ENCODE measurements around the gene AUNIP. TPM values are rescaled to one million over a fixed set of nuclear protein-coding genes. Genes with fewer than 3 reads are reported as not detected.
A peak's percentile ranks its signal among the peaks of the same experiment; 100 is the strongest.

AUNIP gene
- total RNA-seq, 1 experiment from 2014 or later = 7.7 TPM

DNA sequence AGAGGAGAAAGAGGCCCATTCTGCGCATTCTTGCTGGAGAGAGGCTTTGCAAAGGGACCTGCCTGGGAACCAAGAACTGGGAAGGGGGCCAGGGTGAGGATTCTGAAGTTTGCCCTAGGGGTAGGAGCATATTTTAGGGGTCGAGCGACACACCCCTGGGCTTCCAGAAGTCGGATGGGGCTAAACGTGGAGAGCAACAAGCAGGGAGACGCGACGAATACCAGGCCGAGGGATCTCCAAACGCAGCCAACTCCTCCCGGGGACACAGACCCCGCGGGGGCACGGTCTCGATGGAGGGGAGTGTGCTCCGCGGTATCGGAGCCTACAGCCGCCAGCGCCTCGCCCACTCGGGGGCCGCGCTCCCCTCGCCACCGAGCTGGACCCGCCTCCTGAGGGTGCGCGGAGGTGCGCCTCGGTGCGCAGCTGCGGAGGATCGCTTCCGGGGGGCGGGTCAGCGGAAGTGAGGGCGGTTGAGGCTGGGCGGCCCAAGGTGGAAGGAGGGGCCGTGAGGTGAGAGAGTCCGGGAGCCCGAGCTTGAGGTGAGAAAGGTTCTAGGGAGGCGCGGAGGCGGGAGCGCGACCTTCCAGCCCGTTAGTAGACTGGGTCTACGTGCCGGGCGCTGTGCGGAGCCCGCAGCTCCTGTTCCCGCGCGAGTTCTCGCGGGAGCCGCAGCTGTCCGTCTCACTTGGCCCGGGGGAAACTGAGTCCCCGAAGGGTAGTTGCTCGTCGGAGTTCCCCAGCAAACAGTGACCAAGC is 39.6 kb downstream of the AUNIP start, which contains the start of gene MTFR1L:
TSS of gene MTFR1L (plus strand) at position 464 of the 756 bp plus-strand sequence. CDS start 3,151 bp downstream, outside the sequence.
- peak within 1 kb of the TSS; percentile 77 for H3K4me3 Mint-ChIP-seq (ENCODE audit: low read depth, unreplicated experiment)
- TF ChIP-seq CTCF (IDR thresholded peaks at IDR 0.05; ENCODE audit: unreplicated experiment) = no peak
- intact Hi-C loops (cut with micrococcal nuclease; ENCODE audit: unreplicated experiment) = no loop called here
- BruUV-seq (replicated peaks) = no TSS peak
- CTCF ChIA-PET = interaction anchor here (0.6 to 1.0 kb wide), 2 partner anchors 178 to 300 kb away, joined by 4 to 6 read pairs; partner anchors contain the start of gene PAFAH2
- no peaks in the 10 kb centered on the region for H3K9me3 Mint-ChIP-seq (ENCODE audit: low read depth, unreplicated experiment)
- peaks cover 32% of the 10 kb centered on the region for H3K4me1 Mint-ChIP-seq (ENCODE audit: low read depth, unreplicated experiment)
- peak; percentile 81 for DNase-seq
- H3K27me3 Mint-ChIP-seq (ENCODE audit: unreplicated experiment) = no peaks in the 10 kb centered on the region
- peaks cover 41% of the 10 kb centered on the region for H3K36me3 Mint-ChIP-seq (ENCODE audit: insufficient read depth, unreplicated experiment)
- H3K27ac Mint-ChIP-seq (ENCODE audit: unreplicated experiment) = peak within 1 kb of the TSS; percentile 81

DNA sequence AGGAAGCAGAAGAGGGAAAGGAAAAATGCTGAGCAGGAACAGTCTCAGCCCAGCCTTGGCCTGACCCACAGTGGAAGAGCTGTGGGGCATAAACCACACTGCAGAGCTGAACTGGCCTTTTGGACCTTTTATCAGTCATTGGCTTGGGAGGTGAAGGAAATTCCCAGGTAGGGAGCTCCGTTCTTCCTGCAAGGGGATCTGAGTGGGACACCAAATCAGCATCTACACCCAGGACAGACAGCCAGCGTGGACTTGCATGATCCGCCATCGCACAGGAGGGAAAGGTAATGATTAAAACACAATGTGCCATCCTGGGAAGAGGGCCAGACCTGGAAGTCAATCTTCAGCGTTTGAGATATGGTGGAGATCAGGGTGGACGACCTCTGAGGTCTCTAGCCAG is 40.7 kb downstream of the AUNIP start:
- no peak for TF ChIP-seq CTCF (IDR thresholded peaks at IDR 0.05; ENCODE audit: unreplicated experiment)
- CTCF ChIA-PET = interaction anchor here (0.7 to 0.8 kb wide), 2 partner anchors 18 to 52 kb away, joined by 3 to 9 read pairs; no protein-coding TSS in a partner anchor
- Mint-ChIP-seq H3K4me1 (ENCODE audit: low read depth, unreplicated experiment) (peaks cover 32% of the 10 kb centered on the region), H3K27ac (ENCODE audit: unreplicated experiment) (peak overlapping the region; percentile 81), H3K4me3 (ENCODE audit: low read depth, unreplicated experiment) (peak overlapping the region; percentile 77), H3K9me3 (ENCODE audit: low read depth, unreplicated experiment) (no peaks in the 10 kb centered on the region), H3K27me3 (ENCODE audit: unreplicated experiment) (no peaks in the 10 kb centered on the region), H3K36me3 (ENCODE audit: insufficient read depth, unreplicated experiment) (peaks cover 43% of the 10 kb centered on the region)
- intact Hi-C loops (cut with micrococcal nuclease; ENCODE audit: unreplicated experiment) = no loop called here
- DNase-seq = no peak
- BruUV-seq (replicated peaks) = no TSS peak

DNA sequence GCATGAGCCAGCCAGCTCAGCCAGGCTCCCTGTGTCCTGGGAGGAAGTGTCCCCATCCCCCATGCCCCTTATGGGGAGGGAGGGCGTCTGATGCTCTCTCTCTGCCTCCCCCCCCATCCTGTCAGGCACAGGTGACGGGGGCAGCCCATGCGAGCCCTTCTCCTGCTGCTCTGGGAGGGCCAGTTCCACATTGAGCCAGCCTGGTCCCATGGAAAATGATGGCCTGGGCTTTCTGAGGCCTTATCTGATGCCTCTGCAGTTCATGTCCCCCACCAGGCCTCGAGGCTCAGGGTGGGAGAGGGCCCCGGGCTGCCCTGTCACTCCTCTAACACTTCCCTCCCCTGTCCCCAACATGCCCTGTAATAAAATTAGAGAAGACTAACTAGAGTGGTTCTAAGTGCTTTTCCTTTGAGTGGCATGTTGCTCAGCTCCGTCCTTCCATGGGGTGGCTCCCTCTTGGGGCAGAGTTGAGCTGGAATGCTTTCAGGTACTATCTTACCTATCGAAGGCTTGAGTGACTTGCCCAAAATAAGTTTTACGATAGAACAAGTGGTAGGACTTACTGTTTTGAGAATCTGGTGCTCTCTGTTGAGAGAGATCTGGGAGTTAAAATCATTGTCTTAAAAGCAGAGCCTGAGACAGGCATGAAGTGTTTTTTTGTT is 41.3 kb downstream of the AUNIP start:
- Mint-ChIP-seq H3K4me3 (ENCODE audit: low read depth, unreplicated experiment) (peak overlapping the region; percentile 77), H3K36me3 (ENCODE audit: insufficient read depth, unreplicated experiment) (peaks cover 42% of the 10 kb centered on the region), H3K27ac (ENCODE audit: unreplicated experiment) (peak overlapping the region; percentile 40), H3K4me1 (ENCODE audit: low read depth, unreplicated experiment) (peaks cover 32% of the 10 kb centered on the region), H3K9me3 (ENCODE audit: low read depth, unreplicated experiment) (no peaks in the 10 kb centered on the region), H3K27me3 (ENCODE audit: unreplicated experiment) (no peaks in the 10 kb centered on the region)
- CTCF ChIA-PET = interaction anchor here (0.7 kb wide), 1 partner anchor 19 kb away, joined by 3 read pairs; no protein-coding TSS in a partner anchor
- intact Hi-C loops (cut with micrococcal nuclease; ENCODE audit: unreplicated experiment) = no loop called here
- no peak for TF ChIP-seq CTCF (IDR thresholded peaks at IDR 0.05; ENCODE audit: unreplicated experiment)
- no TSS peak for BruUV-seq (replicated peaks)
- no peak for DNase-seq

DNA sequence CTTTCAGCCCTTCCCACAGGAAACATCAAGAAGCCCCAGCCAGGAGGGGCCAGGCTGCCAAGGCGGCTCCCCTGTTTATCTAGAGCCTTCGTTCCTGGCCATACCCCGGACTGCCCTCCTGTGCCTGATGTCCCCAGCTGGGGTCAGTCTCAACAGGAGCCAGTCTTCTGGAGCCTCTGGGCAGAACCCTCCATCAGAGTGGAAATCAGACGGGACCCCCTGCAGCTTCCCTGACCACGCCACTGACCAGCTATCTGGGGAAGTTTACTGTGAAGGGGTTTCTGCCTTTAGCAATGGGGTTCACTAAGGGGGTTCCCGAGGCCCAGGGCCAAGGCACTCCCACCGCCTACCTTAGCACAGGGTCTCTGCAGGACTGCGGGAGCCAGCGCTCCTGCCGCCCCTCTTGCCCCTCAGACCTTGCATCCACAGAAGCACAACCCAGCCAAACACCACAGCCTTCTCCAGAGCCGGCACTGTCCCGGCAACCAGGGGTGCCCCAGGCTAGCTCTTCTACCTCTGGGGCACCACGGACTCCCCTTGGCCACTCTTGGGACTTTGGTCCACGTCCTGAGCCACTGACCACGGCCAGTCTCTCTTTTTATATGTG is 43.0 kb downstream of the AUNIP start:
- Mint-ChIP-seq H3K27me3 (ENCODE audit: unreplicated experiment) (no peaks in the 10 kb centered on the region), H3K9me3 (ENCODE audit: low read depth, unreplicated experiment) (no peaks in the 10 kb centered on the region), H3K4me1 (ENCODE audit: low read depth, unreplicated experiment) (peaks cover 22% of the 10 kb centered on the region), H3K4me3 (ENCODE audit: low read depth, unreplicated experiment) (no peak overlapping the region), H3K36me3 (ENCODE audit: insufficient read depth, unreplicated experiment) (peaks cover 42% of the 10 kb centered on the region), H3K27ac (ENCODE audit: unreplicated experiment) (no peak overlapping the region)
- no TSS peak for BruUV-seq (replicated peaks)
- no peak for TF ChIP-seq CTCF (IDR thresholded peaks at IDR 0.05; ENCODE audit: unreplicated experiment)
- intact Hi-C loops (cut with micrococcal nuclease; ENCODE audit: unreplicated experiment) = no loop called here
- CTCF ChIA-PET = no interaction called here
- DNase-seq = no peak
